GM18868 (cell line): Measurements from ENCODE around the gene PHKA1.
"Not testable (repeated sequence)": the region's sequence is repeated elsewhere in the genome, so short reads cannot be mapped to it uniquely, and the experiment has no call there.

Source experiments
- ATAC-seq: cut with Tn5 transposase; IDR thresholded peaks from one replicate; pipeline ENCODE4 v1.9.1; 2021; ENCODE audit warnings: mild to moderate bottlenecking, moderate library complexity; ENCODE audit not compliant: unreplicated experiment

Gene PHKA1

GRCh38 chrX:72669508-72669907, 44.6 kb downstream of the PHKA1 start:
- not testable (repeated sequence) for ATAC-seq

- no peak for ATAC-seq
Measured at GRCh38 chrX:72666451-72666850, 47.7 kb downstream of the PHKA1 start.

GRCh38 chrX:72663737-72664136, 50.4 kb downstream of the PHKA1 start:
- no peak for ATAC-seq

GRCh38 chrX:72662020-72662747, 51.9 kb downstream of the PHKA1 start:
- no peak for ATAC-seq

- ATAC-seq, result no peak
Measured at GRCh38 chrX:72659723-72660122, 54.4 kb downstream of the PHKA1 start.

GRCh38 chrX:72652082-72652481, 62.0 kb downstream of the PHKA1 start:
- no peak for ATAC-seq

- no peak for ATAC-seq
Measured at GRCh38 chrX:72644946-72645345, 69.2 kb downstream of the PHKA1 start.

- no peak for ATAC-seq
Measured at GRCh38 chrX:72641611-72642010, 72.5 kb downstream of the PHKA1 start.

- ATAC-seq, result no peak
Measured at GRCh38 chrX:72635930-72636329, 78.2 kb downstream of the PHKA1 start.

GRCh38 chrX:72634331-72634730, 79.8 kb downstream of the PHKA1 start:
- ATAC-seq, result no peak

- no peak for ATAC-seq
Measured at GRCh38 chrX:72630185-72630584, 83.9 kb downstream of the PHKA1 start.

GRCh38 chrX:72624194-72624593, 89.9 kb downstream of the PHKA1 start:
- no peak for ATAC-seq

- ATAC-seq, result peak; percentile 96
Measured at GRCh38 chrX:72621625-72622485, 92.3 kb downstream of the PHKA1 start.

- no peak for ATAC-seq
Measured at GRCh38 chrX:72621163-72621562, 92.9 kb downstream of the PHKA1 start.

- no peak for ATAC-seq
Measured at GRCh38 chrX:72620550-72621145, 93.5 kb downstream of the PHKA1 start.

- ATAC-seq, result no peak
Measured at GRCh38 chrX:72609313-72609712, 104.8 kb downstream of the PHKA1 start.

GRCh38 chrX:72604705-72605104, 109.4 kb downstream of the PHKA1 start:
- no peak for ATAC-seq

GRCh38 chrX:72604112-72604511, 110.0 kb downstream of the PHKA1 start:
- ATAC-seq, result no peak

- not testable (repeated sequence) for ATAC-seq
Measured at GRCh38 chrX:72591038-72591437, 123.1 kb downstream of the PHKA1 start.

GRCh38 chrX:72584163-72584562, 129.9 kb downstream of the PHKA1 start:
- ATAC-seq, result no peak

- no peak for ATAC-seq
Measured at GRCh38 chrX:72576141-72576894, 137.8 kb downstream of the PHKA1 start.
